Cortex of kidney (tissue), 1 donor: ENCODE data around the gene SLC2A5.
"Not testable (repeated sequence)": the region's sequence is repeated elsewhere in the genome, so short reads cannot be mapped to it uniquely, and the experiment has no call there.

ENCODE experiments used
- DNase-seq: peaks from one replicate; lab custom pipeline; 2025; lab: John Stamatoyannopoulos, UW

SLC2A5 gene

DNA sequence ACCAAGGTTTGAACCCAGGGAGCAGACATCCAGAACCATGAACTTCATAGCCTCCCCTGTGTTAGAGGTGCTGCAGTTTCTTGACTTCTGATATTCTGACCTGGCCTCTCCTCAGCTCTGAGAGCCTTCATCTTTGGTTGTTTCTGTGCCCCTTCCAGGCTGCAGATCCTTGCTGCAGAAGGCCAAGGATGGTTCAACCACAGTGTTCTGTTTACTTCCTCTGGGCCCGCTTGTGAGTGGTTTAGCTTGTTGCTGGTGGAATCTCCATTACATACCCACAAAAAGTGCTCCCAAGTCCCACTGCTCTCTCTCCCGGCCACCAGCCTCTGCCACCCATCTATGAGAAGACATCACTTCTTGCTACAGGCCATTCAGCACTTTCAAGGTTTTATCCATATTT is 34.2 kb downstream of the SLC2A5 start:
- no peak for DNase-seq

DNA sequence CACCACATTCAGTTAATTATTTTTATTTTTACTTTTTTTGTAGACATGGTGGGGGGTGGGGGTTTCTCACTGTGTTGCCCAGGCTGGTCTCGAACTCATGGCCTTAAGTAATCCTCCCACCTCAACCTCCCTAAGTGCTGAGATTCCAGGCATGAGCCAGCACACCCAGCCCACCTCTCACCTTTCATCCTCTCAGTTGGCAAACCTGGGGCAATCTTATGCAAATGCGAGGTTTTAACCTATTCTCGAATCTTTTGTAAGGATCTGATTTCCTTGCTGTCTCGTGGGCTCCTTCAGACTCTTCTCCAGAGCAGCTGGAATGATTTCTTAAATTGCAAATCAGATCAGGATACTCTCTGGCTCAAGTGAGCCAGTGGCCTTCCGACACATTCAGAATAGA is 36.1 kb downstream of the SLC2A5 start:
- no peak for DNase-seq

GRCh38 chr1:9031484-9032259 is 37.8 kb downstream of the SLC2A5 start:
- DNase-seq = no peak

- not testable (repeated sequence) for DNase-seq
Measured at GRCh38 chr1:9031077-9031476, 38.4 kb downstream of the SLC2A5 start.

GRCh38 chr1:9028921-9029705 is 40.3 kb downstream of the SLC2A5 start:
- no peak for DNase-seq

DNA sequence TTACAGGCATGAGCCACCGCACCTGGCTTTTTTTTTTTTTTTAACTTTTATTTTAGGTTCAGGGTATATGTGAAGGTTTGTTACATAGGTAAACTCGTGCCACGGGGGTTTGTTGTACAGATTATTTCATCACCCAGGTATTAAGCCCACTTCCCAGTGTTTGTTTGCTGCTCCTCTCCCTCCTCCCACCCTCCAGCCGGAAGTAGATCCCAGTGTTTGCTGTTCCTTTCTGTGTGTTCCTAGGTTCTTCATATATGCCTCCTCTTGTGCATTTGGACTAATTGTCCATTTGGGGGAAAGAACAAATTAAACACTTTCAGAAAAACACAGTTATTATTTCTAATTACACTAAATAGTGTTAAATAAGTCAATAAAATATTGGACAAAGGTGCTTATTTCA is 42.1 kb downstream of the SLC2A5 start:
- DNase-seq = no peak

DNA sequence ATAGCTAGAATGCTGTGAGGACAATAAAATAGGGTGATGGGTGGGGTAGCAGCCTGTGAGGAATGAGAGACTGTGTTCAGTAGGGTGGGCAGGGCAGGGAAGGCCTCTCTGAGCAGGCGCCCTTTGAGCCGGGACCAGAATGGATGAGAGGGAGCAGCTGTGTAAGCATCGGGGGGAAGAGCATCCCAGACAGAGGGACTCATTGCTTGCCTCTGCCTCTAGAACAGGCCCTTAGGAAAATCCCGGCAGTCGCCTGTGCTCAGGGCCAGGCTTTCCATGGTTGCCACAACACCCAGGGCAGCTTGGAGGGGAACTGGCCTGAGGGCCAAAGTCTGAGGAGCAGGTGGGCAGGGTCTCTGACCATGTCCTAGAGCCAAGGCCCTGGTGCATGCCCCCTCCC is 44.0 kb downstream of the SLC2A5 start:
- DNase-seq = no peak

GRCh38 chr1:9024837-9025236 is 44.6 kb downstream of the SLC2A5 start:
- DNase-seq = no peak

DNA sequence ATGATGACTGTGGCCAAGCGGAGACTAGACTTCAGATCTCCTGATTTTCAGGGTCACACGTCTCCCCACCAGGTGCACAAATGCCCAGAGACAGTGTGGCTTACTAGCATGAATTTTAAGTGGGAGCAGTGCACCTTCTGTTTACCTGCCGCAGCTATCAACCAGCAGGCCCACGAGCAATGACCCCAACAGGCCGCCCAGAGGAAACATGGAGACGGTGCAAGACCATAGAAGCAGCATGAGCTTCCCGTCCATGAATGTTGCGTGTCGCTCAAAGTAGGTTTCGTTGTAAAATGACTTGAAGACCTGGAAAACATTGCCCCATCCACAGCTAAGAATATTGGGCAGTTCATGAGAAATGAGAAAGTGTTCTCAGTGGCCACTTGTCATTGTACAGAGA is 46.7 kb downstream of the SLC2A5 start:
- no peak for DNase-seq

GRCh38 chr1:9022026-9022738 is 47.3 kb downstream of the SLC2A5 start:
- DNase-seq = not testable (repeated sequence)

DNA sequence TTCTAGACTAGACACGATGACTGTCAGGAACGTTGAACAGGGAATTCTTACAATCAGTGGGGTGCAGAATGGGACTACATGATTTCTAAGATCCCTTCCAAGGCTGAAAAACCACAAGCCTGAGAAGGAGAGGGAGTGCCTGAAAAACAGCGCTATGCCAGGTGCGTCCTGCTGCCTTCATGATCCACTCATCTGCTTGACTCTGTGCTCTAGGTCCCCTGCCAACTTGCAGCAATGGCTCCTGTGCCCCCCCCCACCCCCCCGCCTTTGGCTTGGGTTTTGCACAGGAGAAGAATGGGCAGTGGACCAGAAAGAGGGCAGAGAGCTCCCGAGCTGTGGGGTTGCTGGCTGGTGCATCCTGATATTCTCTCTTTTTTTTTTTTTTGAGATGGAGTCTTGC is 49.1 kb downstream of the SLC2A5 start:
- no peak for DNase-seq

DNA sequence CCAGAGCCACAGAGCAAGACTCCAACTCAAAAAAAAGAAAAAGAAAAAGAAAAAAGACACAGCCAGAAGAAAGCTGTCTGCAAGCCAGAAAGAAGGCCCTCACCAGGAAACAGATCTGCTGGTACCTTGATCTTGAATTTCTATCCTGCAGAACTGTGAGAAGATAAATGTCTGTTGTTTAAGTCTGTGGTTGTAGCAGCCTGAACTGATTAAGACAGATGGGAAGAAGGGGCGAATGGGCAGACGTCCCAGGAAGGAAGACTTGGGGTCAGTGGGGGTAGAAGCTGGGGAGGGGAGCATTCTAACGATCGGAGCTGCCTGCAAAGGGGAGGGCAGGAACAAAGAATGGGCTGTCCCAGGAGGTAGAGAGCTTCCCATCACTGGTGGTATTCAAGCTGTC is 49.5 kb downstream of the SLC2A5 start:
- no peak for DNase-seq

DNA sequence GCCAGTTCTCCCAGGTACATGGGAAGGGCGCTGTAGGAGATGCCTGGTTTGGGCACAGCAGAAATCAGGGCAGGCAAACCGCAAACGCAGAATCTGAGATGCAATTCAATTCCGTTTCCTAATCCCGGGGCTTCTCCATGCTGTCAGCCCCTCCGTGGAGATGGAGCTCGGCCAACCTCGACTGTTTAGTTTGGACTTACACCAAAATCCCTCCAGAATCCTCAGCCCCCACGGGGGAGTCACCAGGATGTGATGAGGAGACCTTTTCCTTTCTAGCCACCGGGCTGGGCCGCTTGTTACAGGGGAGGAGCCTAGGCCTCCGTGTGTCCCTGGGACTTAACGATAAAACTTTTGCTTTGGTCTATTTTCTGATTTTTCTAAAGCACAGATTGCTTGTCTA is 51.1 kb downstream of the SLC2A5 start:
- DNase-seq = no peak

DNA sequence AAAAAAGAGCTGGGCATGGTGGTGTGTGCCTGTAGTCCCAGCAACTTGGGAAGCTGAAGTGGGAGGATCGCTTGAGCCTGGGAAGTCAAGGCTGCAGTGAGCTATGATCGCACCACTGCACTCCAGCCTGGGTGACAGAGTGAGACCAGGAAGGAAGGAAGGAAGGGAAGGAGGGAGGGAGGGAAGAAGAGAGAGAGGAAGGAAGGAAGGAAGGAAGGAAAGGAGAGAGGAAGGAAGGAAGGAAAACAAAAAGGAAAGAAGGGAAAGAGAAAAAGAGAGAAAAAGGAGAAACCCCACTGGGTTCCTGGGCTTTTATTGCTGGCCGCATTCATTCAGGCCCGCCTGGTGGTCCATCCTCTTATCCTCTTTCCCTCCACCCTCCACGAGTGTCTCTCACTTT is 53.0 kb downstream of the SLC2A5 start:
- no peak for DNase-seq

DNA sequence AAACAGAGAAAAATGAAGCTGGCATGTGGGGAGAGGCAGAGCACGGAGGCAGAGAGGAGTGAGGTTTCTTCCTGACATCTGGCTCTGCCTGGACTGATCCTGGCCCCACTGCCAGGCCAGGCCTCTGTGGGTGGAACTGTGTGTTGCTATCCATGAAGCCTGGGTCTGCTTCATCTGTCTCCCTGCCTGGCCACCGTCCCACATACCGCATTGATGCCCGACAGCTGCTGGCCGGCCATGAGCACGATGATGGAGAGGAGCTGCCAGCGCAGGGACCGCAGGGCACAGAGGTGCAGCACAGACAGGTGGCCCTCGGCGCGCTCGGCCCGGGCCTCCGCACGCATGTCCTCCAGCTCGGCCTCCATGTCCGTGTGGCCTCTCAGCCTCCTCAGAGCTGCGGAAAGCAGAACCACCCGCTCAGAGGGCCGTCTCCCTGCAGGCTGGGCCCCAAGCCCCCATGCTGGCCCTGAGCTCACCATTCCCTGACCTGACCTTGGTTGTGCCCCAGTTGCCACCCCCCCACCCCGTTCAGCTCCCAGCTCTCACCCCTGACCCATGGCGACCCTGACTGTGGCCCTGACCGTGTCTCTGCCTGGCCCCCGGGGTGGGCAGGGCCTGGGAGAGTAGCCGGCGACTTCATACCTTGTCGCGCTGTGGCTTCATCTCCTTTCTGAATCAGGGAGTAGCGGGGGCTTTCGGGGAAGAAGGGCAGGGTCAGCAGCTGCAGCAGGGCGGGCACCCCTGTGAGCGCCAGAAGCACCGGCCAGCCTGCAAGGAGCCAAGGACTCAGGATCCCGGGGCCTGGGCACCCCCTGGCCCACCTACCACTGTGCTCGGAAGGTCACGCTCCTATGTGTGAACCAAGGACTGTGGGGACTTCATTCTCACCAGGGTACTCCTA is 54.7 kb downstream of the SLC2A5 start:
- no peak for DNase-seq

DNA sequence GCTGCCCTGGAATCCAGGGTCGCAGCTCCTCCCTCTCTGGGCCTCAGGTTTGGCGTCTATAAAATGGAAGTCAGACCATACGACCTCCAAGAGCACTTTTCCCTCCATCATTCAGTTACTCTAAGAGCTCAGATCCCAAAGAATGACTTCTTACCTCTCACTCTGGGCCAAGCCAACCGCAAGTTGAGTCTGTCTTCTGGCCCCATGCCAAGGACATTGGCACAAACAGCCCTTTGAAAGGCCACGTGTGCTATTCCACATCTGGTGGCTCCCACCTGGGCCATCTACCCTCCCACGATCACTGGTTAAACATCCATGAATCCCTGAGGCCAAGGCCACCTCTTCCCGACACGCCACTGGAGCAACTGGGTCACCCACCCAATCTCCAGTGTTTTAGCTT is 55.6 kb downstream of the SLC2A5 start:
- no peak for DNase-seq

- DNase-seq = no peak
Measured at GRCh38 chr1:9010781-9011323, 58.6 kb downstream of the SLC2A5 start.

DNA sequence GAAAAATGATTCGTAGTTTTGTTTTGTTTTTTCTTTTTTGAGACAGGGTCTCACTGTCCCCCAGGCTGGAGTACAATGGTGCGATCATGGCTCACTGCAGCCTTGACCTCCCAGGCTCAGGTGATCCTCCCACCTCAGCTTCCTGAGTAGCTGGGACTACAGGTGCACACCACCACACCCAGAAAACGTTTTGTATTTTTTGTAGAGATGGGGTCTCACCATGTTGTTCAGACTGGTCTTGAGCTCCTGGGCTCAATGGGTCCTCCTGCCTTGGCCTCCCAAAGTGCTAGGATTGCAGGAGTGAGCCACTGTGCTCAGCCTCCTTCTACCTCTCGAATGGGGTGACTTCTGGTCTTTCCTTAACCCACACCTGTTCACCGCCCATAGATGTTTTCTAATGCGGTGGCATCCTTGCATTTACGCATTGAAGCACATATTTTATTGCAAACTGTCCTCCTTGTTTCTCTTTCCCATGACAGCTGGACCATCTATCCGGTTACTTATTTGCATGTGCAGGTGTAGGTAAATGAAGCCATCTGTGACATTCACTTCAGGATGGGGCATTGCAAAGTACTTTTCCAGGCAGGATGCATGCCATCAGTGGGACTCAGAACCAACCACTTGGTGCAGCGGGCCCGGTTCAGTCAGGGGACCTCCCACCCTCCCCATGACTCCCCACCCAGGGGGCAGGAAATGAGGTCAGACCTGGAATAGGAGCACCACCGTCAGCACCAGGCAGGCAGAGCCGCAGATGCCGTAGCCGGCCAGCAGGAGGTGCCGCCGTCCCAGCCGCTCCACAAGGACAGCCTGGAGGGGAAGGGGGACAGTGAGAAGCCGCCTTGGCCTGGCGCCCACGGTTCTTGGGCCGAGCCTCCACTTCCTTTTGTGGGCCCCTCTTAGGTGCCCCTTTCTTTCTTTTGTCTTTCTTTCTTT is 59.7 kb downstream of the SLC2A5 start:
- no peak for DNase-seq

GRCh38 chr1:9008236-9008635 is 61.2 kb downstream of the SLC2A5 start:
- DNase-seq = no peak

GRCh38 chr1:9006956-9007615 is 62.3 kb downstream of the SLC2A5 start:
- no peak for DNase-seq
